Neural cell (in vitro differentiated cells): ENCODE results near the gene TYR. TPM values are rescaled to one million over a fixed set of nuclear protein-coding genes. Genes with fewer than 3 reads are reported as not detected.

Experiments used
- H2AFZ ChIP-seq: fragments of 200-600, 300-800 bp; sonication (generic), shearing (Covaris generic); 2 replicates; pipeline ENCODE4 v1.6.0; 2014; ENCODE audit warnings: low read depth, mild to moderate bottlenecking, antibody characterized with exemption, low read length, moderate library complexity
- H3F3A ChIP-seq: fragments of 200-600 bp; shearing (Covaris generic); 2 replicates; pipeline ENCODE4 v1.6.1; 2016; ENCODE audit warnings: mild to moderate bottlenecking, moderate library complexity, mixed read lengths, antibody characterized with exemption, low read length; ENCODE audit not compliant: insufficient read depth, poor library complexity, severe bottlenecking
- H3K27ac ChIP-seq: fragments of 200-600, 300-800 bp; sonication (generic), shearing (Covaris generic); 2 replicates; pipeline ENCODE4 v1.5.1; 2014; ENCODE audit warnings: mild to moderate bottlenecking, low read length, moderate library complexity
- H3K27me3 ChIP-seq: fragments of 300-800, 200-600 bp; sonication (generic), shearing (Covaris generic); 2 replicates; pipeline ENCODE4 v1.6.0; 2014; ENCODE audit warnings: mild to moderate bottlenecking, low read depth, low read length, moderate library complexity; ENCODE audit not compliant: insufficient read depth
- H3K36me3 ChIP-seq: fragments of 300-800, 200-600 bp; sonication (generic), shearing (Covaris generic); 2 replicates; pipeline ENCODE4 v1.5.1; 2014; ENCODE audit warnings: mild to moderate bottlenecking, antibody characterized with exemption, low read length, moderate library complexity; ENCODE audit not compliant: insufficient read depth
- H3K4me2 ChIP-seq: fragments of 300-800, 200-600 bp; sonication (generic), shearing (Covaris generic); 2 replicates; pipeline ENCODE4 v1.6.0; 2014; ENCODE audit warnings: mild to moderate bottlenecking, low read length
- H3K4me3 ChIP-seq: fragments of 300-800, 200-600 bp; sonication (generic), shearing (Covaris generic); 2 replicates; pipeline ENCODE4 v1.5.1; 2014; ENCODE audit warnings: mild to moderate bottlenecking, low read length, moderate library complexity
- H3K79me2 ChIP-seq: fragments of 200-600 bp; shearing (Covaris generic); replicated peaks from 2 replicates; pipeline ENCODE4 v1.6.0; 2014; ENCODE audit warnings: mild to moderate bottlenecking, low read length, moderate library complexity; ENCODE audit not compliant: insufficient read depth
- H3K9ac ChIP-seq: fragments of 300-800, 200-600 bp; sonication (generic), shearing (Covaris generic); 2 replicates; pipeline ENCODE4 v1.6.1; 2016; ENCODE audit warnings: mild to moderate bottlenecking, low read length, mixed read lengths
- H3K9me2 ChIP-seq: fragments of 200-600 bp; shearing (Covaris generic); 2 replicates; pipeline ENCODE4 v1.6.1; 2016; ENCODE audit warnings: mild to moderate bottlenecking, low read length, mixed read lengths; ENCODE audit not compliant: insufficient read depth
- H3K9me3 ChIP-seq: fragments of 200-600, 300-800 bp; sonication (generic), shearing (Covaris generic); 2 replicates; pipeline ENCODE4 v1.6.1; 2016; ENCODE audit warnings: mild to moderate bottlenecking, mixed run types, low read length, moderate library complexity, mixed read lengths
- H4K20me1 ChIP-seq: fragments of 200-600 bp; shearing (Covaris generic); 2 replicates; pipeline ENCODE4 v1.6.1; 2016; ENCODE audit warnings: mild to moderate bottlenecking, mixed run types; ENCODE audit not compliant: insufficient read depth
- CTCF ChIP-seq: fragments of 450-650 bp; IDR thresholded peaks from 2 replicates; pipeline ENCODE4 v1.5.1; 2014; ENCODE audit warnings: antibody characterized with exemption, mild to moderate bottlenecking, moderate library complexity; ENCODE audit not compliant: poor library complexity, severe bottlenecking
- EP300 ChIP-seq: fragments of 450-650 bp; conservative IDR thresholded peaks from 2 replicates; pipeline ENCODE4 v1.6.1; 2014; ENCODE audit warnings: antibody characterized with exemption, mild to moderate bottlenecking, moderate library complexity; ENCODE audit not compliant: poor library complexity, severe bottlenecking
- EZH2 ChIP-seq: fragments of 200-600, 300-800 bp; shearing (Covaris generic), sonication (generic); IDR thresholded peaks from 2 replicates; pipeline ENCODE4 v1.6.1; 2014; ENCODE audit warnings: antibody characterized with exemption, low read length, borderline replicate concordance, mild to moderate bottlenecking; ENCODE audit not compliant: insufficient read depth, poor library complexity, severe bottlenecking
- MXI1 ChIP-seq: fragments of 450-650 bp; conservative IDR thresholded peaks from 2 replicates; pipeline ENCODE4 v1.6.1; 2014; ENCODE audit warnings: antibody characterized with exemption, mild to moderate bottlenecking; ENCODE audit not compliant: poor library complexity, severe bottlenecking
- POLR2AphosphoS5 ChIP-seq: IDR thresholded peaks from 2 replicates; pipeline ENCODE4 v1.6.1; 2012
- RAD21 ChIP-seq: fragments of 450-650 bp; conservative IDR thresholded peaks from 2 replicates; pipeline ENCODE4 v1.6.1; 2014; ENCODE audit warnings: antibody characterized with exemption, mild to moderate bottlenecking, moderate library complexity
- REST ChIP-seq: IDR thresholded peaks from 2 replicates; pipeline ENCODE4 v1.6.1; 2012; ENCODE audit warnings: borderline replicate concordance
- SMC3 ChIP-seq: fragments of 450-650 bp; conservative IDR thresholded peaks from 2 replicates; pipeline ENCODE4 v1.6.1; 2014; ENCODE audit warnings: antibody characterized with exemption, mild to moderate bottlenecking, moderate library complexity; ENCODE audit not compliant: poor library complexity
- TAF1 ChIP-seq: IDR thresholded peaks from 2 replicates; pipeline ENCODE4 v1.6.1; 2012; ENCODE audit warnings: low read depth
- polyA plus RNA-seq: library from polyadenylated mRNA; depleted of rRNA; stranded (reverse); fragments of >200 nt; gene quantifications from 2 replicates; pipeline ENCODE4 v1.2.3, GENCODE V29; 2014

TYR gene
- polyA plus RNA-seq, 1 donor from 2014 or later: not detected

GRCh38 chr11:89168396-89168795 lies 9.3 kb upstream of the TYR start:
- no peak overlapping the region for H3K9ac ChIP-seq
- H3K9me3 ChIP-seq: no peaks in the 10 kb centered on the region
- no peaks in the 10 kb centered on the region for H3K36me3 ChIP-seq
- H3F3A ChIP-seq: no peaks in the 10 kb centered on the region
- no peaks in the 10 kb centered on the region for H4K20me1 ChIP-seq
- H2AFZ ChIP-seq: no peak overlapping the region
- H3K4me3 ChIP-seq: no peak overlapping the region
- no peak for TF ChIP-seq RAD21
- TF ChIP-seq EP300: no peak
- TF ChIP-seq TAF1: no peak
- no peak for TF ChIP-seq CTCF
- no peak for TF ChIP-seq REST
- no peak for TF ChIP-seq SMC3
- TF ChIP-seq EZH2: no peak
- TF ChIP-seq MXI1: no peak
- no peak for TF ChIP-seq POLR2AphosphoS5
- no peak overlapping the region for H3K27ac ChIP-seq
- no peaks in the 10 kb centered on the region for H3K27me3 ChIP-seq
- H3K4me2 ChIP-seq: no peak overlapping the region
- no peaks in the 10 kb centered on the region for H3K9me2 ChIP-seq
- no peaks in the 10 kb centered on the region for H3K79me2 ChIP-seq

GRCh38 chr11:89175796-89176195 lies 1.9 kb upstream of the TYR start:
- no peaks in the 10 kb centered on the region for H3K9me3 ChIP-seq
- TF ChIP-seq EP300 (no peak), SMC3 (no peak), REST (no peak), TAF1 (no peak), CTCF (no peak), POLR2AphosphoS5 (no peak), EZH2 (no peak), RAD21 (no peak), MXI1 (no peak)
- no peaks in the 10 kb centered on the region for H3K36me3 ChIP-seq
- H3K9ac ChIP-seq: no peak overlapping the region
- no peak overlapping the region for H3K4me3 ChIP-seq
- H3K27ac ChIP-seq: no peak overlapping the region
- H3K9me2 ChIP-seq: no peaks in the 10 kb centered on the region
- no peaks in the 10 kb centered on the region for H3F3A ChIP-seq
- H3K79me2 ChIP-seq: no peaks in the 10 kb centered on the region
- no peaks in the 10 kb centered on the region for H3K27me3 ChIP-seq
- H2AFZ ChIP-seq: no peak overlapping the region
- no peak overlapping the region for H3K4me2 ChIP-seq
- H4K20me1 ChIP-seq: no peaks in the 10 kb centered on the region
